ENCODE results near the gene RRAS2.
"Not testable (repeated sequence)": the region's sequence is repeated elsewhere in the genome, so short reads cannot be mapped to it uniquely, and the experiment has no call there.

Gene RRAS2

GRCh38 chr11:14300661-14301304 lies 58.2 kb downstream of the RRAS2 start:
- DNase-seq: no peak

DNA sequence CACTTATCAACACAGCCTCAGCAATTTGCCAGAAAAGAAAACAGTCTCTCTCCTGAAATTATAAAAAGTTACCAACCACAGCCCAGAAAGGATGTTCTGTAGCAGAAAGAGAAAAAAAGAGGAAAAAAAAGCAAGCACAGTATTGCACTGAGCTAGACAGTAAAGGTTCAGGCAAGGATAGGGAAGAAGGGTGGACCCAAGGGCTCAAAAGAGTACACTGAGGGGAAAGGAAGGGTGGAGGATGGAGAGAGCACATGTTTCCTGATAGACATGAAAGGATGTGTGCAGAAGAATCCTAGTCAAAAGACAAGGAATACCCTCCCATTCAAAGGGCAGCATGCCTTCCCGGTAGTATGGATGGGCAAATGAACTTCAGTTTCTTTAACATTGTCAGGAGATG lies 59.1 kb downstream of the RRAS2 start:
- DNase-seq: no peak

- DNase-seq: no peak
Measured at GRCh38 chr11:14290422-14290821, 68.6 kb downstream of the RRAS2 start.

DNA sequence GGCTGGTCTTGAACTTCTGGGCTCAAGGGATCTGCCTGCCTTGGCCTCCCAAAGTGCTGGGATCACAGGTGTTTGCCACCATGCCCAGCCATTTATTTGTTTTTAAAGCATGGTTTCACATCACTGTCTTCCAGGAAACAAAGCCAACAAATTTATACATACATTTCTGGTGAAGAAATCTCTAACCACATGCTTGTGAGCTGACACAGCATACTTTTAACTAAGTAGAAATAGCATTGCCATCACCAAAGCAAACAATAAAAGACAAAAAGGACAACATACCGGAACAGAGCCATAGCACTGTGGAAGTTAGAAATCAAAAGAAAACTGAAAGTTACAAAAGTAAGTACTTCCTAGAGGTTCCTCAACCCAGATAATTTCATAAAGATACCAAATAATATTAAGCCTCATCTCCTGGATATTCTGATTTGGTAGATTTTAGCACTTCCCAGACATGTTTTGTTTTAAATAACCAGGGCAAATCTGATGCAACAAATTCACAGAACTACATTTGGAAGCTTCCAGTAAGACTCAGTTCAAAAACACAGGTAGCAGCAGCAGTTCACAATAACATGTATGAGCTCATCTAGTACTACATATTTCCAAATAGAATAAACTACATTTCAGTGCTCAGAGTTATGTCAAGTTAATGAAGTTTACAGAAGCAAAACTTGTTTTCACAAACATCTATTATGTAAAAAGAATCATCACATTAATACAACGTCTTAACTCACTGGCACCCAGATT lies 70.6 kb downstream of the RRAS2 start:
- DNase-seq: no peak

GRCh38 chr11:14278869-14279268 lies 80.1 kb downstream of the RRAS2 start:
- DNase-seq: not testable (repeated sequence)

GRCh38 chr11:14275076-14275475 lies 83.9 kb downstream of the RRAS2 start:
- no peak for DNase-seq

- DNase-seq: no peak
Measured at GRCh38 chr11:14273895-14274294, 85.1 kb downstream of the RRAS2 start.

- DNase-seq: no peak
Measured at GRCh38 chr11:14270690-14271542, 88.1 kb downstream of the RRAS2 start.

DNA sequence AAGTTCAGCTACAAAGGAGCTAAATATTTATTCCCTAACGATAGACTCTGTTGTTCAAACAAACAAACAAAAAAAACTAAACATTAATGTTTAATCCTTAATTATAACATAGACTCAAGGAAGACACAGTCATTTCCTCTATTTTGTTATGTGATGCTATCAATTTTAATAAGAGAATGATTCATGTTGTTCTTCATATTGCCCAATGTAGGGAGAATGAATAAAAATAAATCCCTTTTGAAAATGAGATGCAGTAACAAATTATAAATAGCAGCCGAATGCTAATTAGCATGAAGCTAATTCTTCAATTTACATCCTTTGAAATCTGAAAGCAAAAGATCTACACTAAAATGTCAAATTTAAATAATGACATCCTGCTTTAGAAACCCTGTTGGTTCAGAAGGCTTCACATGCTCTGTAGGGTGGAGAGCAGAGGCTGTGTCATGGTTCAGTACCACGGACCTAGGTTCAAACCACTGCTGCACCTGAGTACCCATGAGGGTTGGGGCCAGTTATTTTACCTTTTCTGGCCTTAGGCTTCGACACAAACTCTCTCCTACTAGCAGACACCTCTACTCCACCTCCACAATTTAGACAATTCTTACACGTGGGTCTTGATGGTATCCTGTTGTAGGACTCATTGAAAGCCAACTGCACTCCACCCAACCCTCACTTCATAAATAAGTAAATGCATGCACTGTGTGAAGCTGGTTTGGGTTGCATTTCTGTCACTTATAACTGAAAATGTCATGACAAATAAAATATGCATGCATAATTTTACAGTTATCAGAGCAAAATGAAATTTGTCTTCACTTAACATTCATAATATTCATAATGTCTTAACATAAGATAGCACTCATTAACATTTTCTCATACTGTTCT lies 89.0 kb downstream of the RRAS2 start:
- no peak for DNase-seq

DNA sequence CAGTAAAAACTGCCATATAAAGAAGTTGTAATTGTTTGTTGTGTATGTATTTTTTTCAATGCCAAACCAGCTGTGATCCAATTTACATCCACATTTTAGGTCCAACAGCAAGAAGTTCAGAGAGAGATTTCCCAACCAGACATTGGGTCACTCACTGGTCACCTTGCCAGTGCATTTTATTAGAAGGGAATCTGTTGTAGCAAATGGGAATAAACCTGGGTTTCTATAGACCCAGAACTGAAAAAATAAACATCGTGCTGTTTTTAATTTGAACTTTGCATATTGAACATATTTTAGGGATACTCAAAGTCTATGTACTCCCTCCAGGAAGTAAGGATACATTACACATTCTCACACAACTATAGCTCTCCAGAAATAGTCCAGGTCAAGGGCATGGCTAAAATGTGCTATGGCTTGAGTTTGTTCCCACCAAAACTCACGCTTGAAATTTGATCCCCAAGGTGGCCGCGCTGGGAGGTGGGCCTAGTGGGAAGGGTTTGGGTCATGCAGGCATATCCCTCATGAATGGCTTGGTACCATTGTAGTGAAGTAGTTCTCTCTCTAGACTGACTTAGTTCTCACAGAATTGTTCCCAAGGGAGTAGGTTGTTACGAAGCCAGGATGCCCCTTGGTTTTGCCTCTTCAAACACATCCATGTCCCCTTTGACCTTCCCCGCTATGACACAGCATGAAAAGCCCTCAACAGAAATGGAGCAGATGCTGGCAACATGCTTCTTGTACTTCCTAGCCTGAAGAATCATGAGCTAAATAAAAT lies 90.9 kb downstream of the RRAS2 start:
- no peak for DNase-seq

- DNase-seq: no peak
Measured at GRCh38 chr11:14266622-14267021, 92.4 kb downstream of the RRAS2 start.

- DNase-seq: no peak
Measured at GRCh38 chr11:14264966-14265365, 94.0 kb downstream of the RRAS2 start.

- no peak for DNase-seq
Measured at GRCh38 chr11:14262271-14262846, 96.6 kb downstream of the RRAS2 start.

DNA sequence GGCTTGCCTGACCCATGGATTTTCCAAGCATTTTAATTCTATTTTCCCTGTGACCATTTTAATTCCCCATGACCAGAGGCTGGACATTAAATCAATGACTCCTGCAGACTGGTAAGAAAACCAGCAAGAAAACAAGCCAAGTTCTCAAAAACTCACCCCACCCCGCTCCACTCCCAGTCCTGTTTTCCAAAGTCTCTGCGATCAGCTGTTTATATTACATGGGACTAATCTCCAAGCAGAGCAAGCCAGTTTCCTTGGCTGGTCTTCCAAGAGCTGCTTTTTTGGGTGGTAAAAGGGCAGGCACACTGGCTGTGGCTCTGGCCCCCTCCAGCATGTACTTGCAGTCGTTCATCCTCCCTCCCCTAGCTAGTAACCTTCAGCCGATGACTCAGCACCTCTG lies 97.9 kb downstream of the RRAS2 start:
- DNase-seq: no peak

- DNase-seq: no peak
Measured at GRCh38 chr11:14259878-14260277, 99.1 kb downstream of the RRAS2 start.

DNA sequence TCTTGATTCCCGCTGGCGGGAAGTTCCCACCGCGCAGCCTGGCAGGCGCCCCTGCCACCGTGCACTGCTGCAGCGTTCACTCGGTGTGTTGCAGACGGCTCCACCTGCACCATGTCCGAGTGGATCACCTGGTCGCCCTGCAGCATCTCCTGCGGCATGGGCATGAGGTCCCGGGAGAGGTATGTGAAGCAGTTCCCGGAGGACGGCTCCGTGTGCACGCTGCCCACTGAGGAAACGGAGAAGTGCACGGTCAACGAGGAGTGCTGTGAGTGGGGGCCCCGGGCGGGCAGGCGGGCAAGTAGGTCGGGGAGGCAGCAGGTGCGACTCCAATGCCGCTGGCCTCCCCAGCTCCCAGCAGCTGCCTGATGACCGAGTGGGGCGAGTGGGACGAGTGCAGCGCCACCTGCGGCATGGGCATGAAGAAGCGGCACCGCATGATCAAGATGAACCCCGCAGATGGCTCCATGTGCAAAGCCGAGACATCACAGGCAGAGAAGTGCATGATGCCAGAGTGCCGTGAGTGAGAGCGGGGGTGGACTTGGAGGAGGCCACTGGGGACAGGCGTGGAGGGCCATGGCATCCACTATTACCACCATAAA lies 99.7 kb downstream of the RRAS2 start:
- no peak for DNase-seq

GRCh38 chr11:14258221-14258935 lies 100.6 kb downstream of the RRAS2 start:
- DNase-seq: peak; percentile 24

GRCh38 chr11:14255238-14255534 lies 103.8 kb downstream of the RRAS2 start:
- no peak for DNase-seq

DNA sequence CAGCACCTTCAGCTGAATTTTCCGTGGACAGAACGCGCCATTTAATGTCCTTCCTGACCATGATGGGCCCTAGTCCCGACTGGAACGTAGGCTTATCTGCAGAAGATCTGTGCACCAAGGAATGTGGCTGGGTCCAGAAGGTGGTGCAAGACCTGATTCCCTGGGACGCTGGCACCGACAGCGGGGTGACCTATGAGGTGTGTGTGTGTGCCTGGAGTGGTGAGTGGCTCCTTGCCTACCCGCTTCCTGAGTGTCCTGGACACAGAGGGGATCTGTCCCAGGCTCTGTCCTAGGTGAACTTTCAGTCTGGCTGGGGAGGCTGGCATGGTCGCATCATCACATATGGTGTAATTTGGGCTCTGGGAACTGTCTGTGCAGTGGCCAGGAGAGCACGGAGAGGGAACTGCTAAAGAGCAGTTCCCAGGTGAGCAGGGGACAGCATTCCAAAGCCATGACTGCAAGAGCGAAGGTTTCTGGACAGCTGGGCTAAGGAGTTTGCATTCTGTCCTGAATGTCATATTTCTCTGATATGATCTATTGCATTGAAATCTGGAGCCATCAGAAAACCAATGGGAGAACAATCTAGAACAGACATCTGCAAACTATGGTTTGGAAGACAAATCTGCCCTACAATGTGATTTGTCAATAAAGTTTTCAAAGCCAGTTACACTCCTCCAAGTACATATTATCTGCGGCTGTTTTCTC lies 104.3 kb downstream of the RRAS2 start:
- no peak for DNase-seq

DNA sequence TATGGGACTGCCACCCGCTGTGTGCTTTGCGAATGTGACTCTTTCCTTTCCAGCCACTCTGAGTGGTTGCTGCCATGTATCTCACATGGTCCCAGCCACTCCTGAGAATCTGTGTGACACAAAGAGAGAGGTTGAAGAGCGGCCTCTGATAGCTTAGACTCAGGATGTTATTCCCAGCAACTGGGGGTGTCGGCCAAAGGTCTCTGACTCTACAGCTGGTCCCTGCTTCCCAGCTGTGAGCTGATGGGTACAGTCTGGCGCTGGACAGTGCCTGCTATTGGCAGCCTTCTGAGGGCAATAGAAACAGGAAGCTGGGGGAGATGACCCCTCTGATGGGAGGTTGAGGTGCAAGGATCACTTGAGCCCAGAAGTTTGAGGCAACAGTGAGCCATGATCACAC lies 105.1 kb downstream of the RRAS2 start:
- no peak for DNase-seq
